ENCODE results near the gene HYAL2. TPM values are rescaled to one million over a fixed set of nuclear protein-coding genes. Genes with fewer than 3 reads are reported as not detected.

Gene HYAL2
- total RNA-seq, 1 experiment from 2014 or later: 35.7 TPM

GRCh38 chr3:50340147-50340447 lies 17.6 kb upstream of the HYAL2 start:
- peaks cover 37% of the 10 kb centered on the region for H3K36me3 Mint-ChIP-seq (ENCODE audit: insufficient read depth, unreplicated experiment)
- H3K4me1 Mint-ChIP-seq (ENCODE audit: low read depth, unreplicated experiment): peaks cover 11% of the 10 kb centered on the region
- H3K9me3 Mint-ChIP-seq (ENCODE audit: low read depth, unreplicated experiment): no peaks in the 10 kb centered on the region
- intact Hi-C loops (cut with micrococcal nuclease; ENCODE audit: unreplicated experiment): no loop called here
- DNase-seq: no peak
- peaks cover 31% of the 10 kb centered on the region for H3K27me3 Mint-ChIP-seq (ENCODE audit: unreplicated experiment)
- TF ChIP-seq CTCF (IDR thresholded peaks at IDR 0.05; ENCODE audit: unreplicated experiment): no peak
- no TSS peak for BruUV-seq (replicated peaks)
- H3K4me3 Mint-ChIP-seq (ENCODE audit: low read depth, unreplicated experiment): peak overlapping the region; percentile 59
- CTCF ChIA-PET: no interaction called here
- H3K27ac Mint-ChIP-seq (ENCODE audit: unreplicated experiment): no peak overlapping the region

GRCh38 chr3:50339485-50340146 lies 17.1 kb upstream of the HYAL2 start:
- H3K27ac Mint-ChIP-seq (ENCODE audit: unreplicated experiment): peak overlapping the region; percentile 17
- DNase-seq: no peak
- peaks cover 31% of the 10 kb centered on the region for H3K27me3 Mint-ChIP-seq (ENCODE audit: unreplicated experiment)
- peak overlapping the region; percentile 59 for H3K4me3 Mint-ChIP-seq (ENCODE audit: low read depth, unreplicated experiment)
- CTCF ChIA-PET: interaction anchor here (0.7 kb wide), 1 partner anchor 40 kb away, joined by 7 read pairs; the partner anchor contains the start of genes HYAL3 and NAA80
- intact Hi-C loops (cut with micrococcal nuclease; ENCODE audit: unreplicated experiment): no loop called here
- no peak for TF ChIP-seq CTCF (IDR thresholded peaks at IDR 0.05; ENCODE audit: unreplicated experiment)
- no peaks in the 10 kb centered on the region for H3K9me3 Mint-ChIP-seq (ENCODE audit: low read depth, unreplicated experiment)
- peaks cover 11% of the 10 kb centered on the region for H3K4me1 Mint-ChIP-seq (ENCODE audit: low read depth, unreplicated experiment)
- peaks cover 37% of the 10 kb centered on the region for H3K36me3 Mint-ChIP-seq (ENCODE audit: insufficient read depth, unreplicated experiment)
- BruUV-seq (replicated peaks): no TSS peak

GRCh38 chr3:50338965-50339364 lies 16.4 kb upstream of the HYAL2 start:
- no peaks in the 10 kb centered on the region for H3K9me3 Mint-ChIP-seq (ENCODE audit: low read depth, unreplicated experiment)
- intact Hi-C loops (cut with micrococcal nuclease; ENCODE audit: unreplicated experiment): no loop called here
- H3K27ac Mint-ChIP-seq (ENCODE audit: unreplicated experiment): no peak overlapping the region
- H3K4me1 Mint-ChIP-seq (ENCODE audit: low read depth, unreplicated experiment): peaks cover 11% of the 10 kb centered on the region
- DNase-seq: no peak
- CTCF ChIA-PET: interaction anchor here (0.6 to 2.7 kb wide), 4 partner anchors 12 to 258 kb away, joined by 4 to 15 read pairs (median 6); partner anchors contain the start of genes CYB561D2, HYAL3, NAA80 and NPRL2
- H3K4me3 Mint-ChIP-seq (ENCODE audit: low read depth, unreplicated experiment): peak overlapping the region; percentile 93
- H3K27me3 Mint-ChIP-seq (ENCODE audit: unreplicated experiment): peaks cover 25% of the 10 kb centered on the region
- TF ChIP-seq CTCF (IDR thresholded peaks at IDR 0.05; ENCODE audit: unreplicated experiment): no peak
- no TSS peak for BruUV-seq (replicated peaks)
- H3K36me3 Mint-ChIP-seq (ENCODE audit: insufficient read depth, unreplicated experiment): peaks cover 37% of the 10 kb centered on the region

- Mint-ChIP-seq H3K27me3 (ENCODE audit: unreplicated experiment) (peaks cover 18% of the 10 kb centered on the region), H3K27ac (ENCODE audit: unreplicated experiment) (peak overlapping the region; percentile 82), H3K36me3 (ENCODE audit: insufficient read depth, unreplicated experiment) (peaks cover 37% of the 10 kb centered on the region), H3K9me3 (ENCODE audit: low read depth, unreplicated experiment) (no peaks in the 10 kb centered on the region), H3K4me1 (ENCODE audit: low read depth, unreplicated experiment) (peaks cover 11% of the 10 kb centered on the region), H3K4me3 (ENCODE audit: low read depth, unreplicated experiment) (peak overlapping the region; percentile 93)
- no TSS peak for BruUV-seq (replicated peaks)
- DNase-seq: peak; percentile 98
- TF ChIP-seq CTCF (IDR thresholded peaks at IDR 0.05; ENCODE audit: unreplicated experiment): no peak
- intact Hi-C loops (cut with micrococcal nuclease; ENCODE audit: unreplicated experiment): no loop called here
- CTCF ChIA-PET: interaction anchor here (0.6 to 2.7 kb wide), 14 partner anchors 8 to 110 kb away, joined by 3 to 15 read pairs (median 4); partner anchors contain the start of genes CYB561D2, IFRD2, LSMEM2 and NPRL2
Observed at GRCh38 chr3:50337175-50337861, 14.8 kb upstream of the HYAL2 start.

Data from Calu3 (cell line).